Fibroblast of lung (primary cell): ENCODE results near the gene POTEM. TPM values are rescaled to one million over a fixed set of nuclear protein-coding genes. Genes with fewer than 3 reads are reported as not detected.
"Not testable (repeated sequence)": the region's sequence is repeated elsewhere in the genome, so short reads cannot be mapped to it uniquely, and the experiment has no call there.

Experiments used
- DNase-seq, 2 donors: peaks; one replicate each; pipeline versions ENCODE4 v3.0.0 to v3.0.0-alpha.2; 2010; ENCODE audit warnings: low read depth in 2 of 2
- H2AFZ ChIP-seq: 2 replicates; pipeline ENCODE4 v1.5.1; 2012; ENCODE audit warnings: low read length, control low read depth, inconsistent platforms
- H3K27ac ChIP-seq: 2 replicates; pipeline ENCODE4 v1.5.1; 2011; ENCODE audit warnings: low read length, control low read depth; ENCODE audit not compliant: insufficient read depth
- H3K27me3 ChIP-seq: 2 replicates; pipeline ENCODE4 v1.5.1; 2011; ENCODE audit warnings: mild to moderate bottlenecking, low read length; ENCODE audit not compliant: control insufficient read depth, insufficient read depth
- H3K36me3 ChIP-seq: 2 replicates; pipeline ENCODE4 v1.5.1; 2011; ENCODE audit warnings: low read length; ENCODE audit not compliant: control insufficient read depth, insufficient read depth
- H3K4me1 ChIP-seq: 2 replicates; pipeline ENCODE4 v1.5.1; 2011; ENCODE audit warnings: low read length; ENCODE audit not compliant: control insufficient read depth, insufficient read depth; ENCODE audit errors: extremely low read depth
- H3K4me2 ChIP-seq: 2 replicates; pipeline ENCODE4 v1.5.1; 2011; ENCODE audit warnings: low read length, control low read depth; ENCODE audit not compliant: insufficient read depth; ENCODE audit errors: extremely low read depth
- H3K4me3 ChIP-seq, 4 experiments: fragments of 200-600 bp in 1 of 4; sonication (generic) in 1 of 4; replicated peaks in 1 of 4; 2 replicates each; pipeline ENCODE4 v1.5.1; 2011 to 2016; ENCODE audit warnings: low read length in 4 of 4, low read depth in 3 of 4, mild to moderate bottlenecking in 3 of 4, control low read depth in 2 of 4, inconsistent platforms in 1 of 4, mixed read lengths in 1 of 4; ENCODE audit not compliant: insufficient read depth in 1 of 4; ENCODE audit errors: control extremely low read depth in 1 of 4
- H3K79me2 ChIP-seq: 2 replicates; pipeline ENCODE4 v1.5.1; 2012; ENCODE audit warnings: mild to moderate bottlenecking, low read length, inconsistent platforms; ENCODE audit not compliant: control insufficient read depth, insufficient read depth
- H3K9ac ChIP-seq: 2 replicates; pipeline ENCODE4 v1.5.1; 2011; ENCODE audit warnings: mild to moderate bottlenecking, low read length, control low read depth; ENCODE audit not compliant: insufficient read depth
- H3K9me3 ChIP-seq: 2 replicates; pipeline ENCODE4 v1.5.1; 2012; ENCODE audit warnings: low read depth, low read length; ENCODE audit not compliant: control insufficient read depth, insufficient read depth
- H4K20me1 ChIP-seq: 2 replicates; pipeline ENCODE4 v1.5.1; 2011; ENCODE audit warnings: low read length; ENCODE audit not compliant: control insufficient read depth, insufficient read depth; ENCODE audit errors: extremely low read depth
- polyA plus RNA-seq, 2 donors: library from polyadenylated mRNA; depleted of rRNA in 1 of 2; stranded (reverse) in 1 of 2; unstranded in 1 of 2; fragments of >200 nt; gene quantifications; 2 replicates each; pipeline ENCODE4 v1.2.1, GENCODE V29; 2011 to 2012; ENCODE audit warnings: missing spikeins in 1 of 2
- total RNA-seq: library from RNA; depleted of rRNA; stranded (reverse); fragments of >200 nt; gene quantifications from 2 replicates; pipeline ENCODE4 v1.2.1, GENCODE V29; 2014

POTEM gene
- total and polyA plus RNA-seq, 2 donors (not counting 1 experiment from before 2014, with no cell fraction given): not detected

GRCh38 chr14:19027895-19028294 is 60.7 kb downstream of the POTEM start:
- not testable (repeated sequence) for H3K4me1 ChIP-seq, H4K20me1 ChIP-seq, H3K9ac ChIP-seq, H3K4me2 ChIP-seq, DNase-seq, H3K4me3 ChIP-seq, H3K27me3 ChIP-seq, H3K36me3 ChIP-seq, H3K9me3 ChIP-seq, H3K27ac ChIP-seq, H3K79me2 ChIP-seq, H2AFZ ChIP-seq

- not testable (repeated sequence) for DNase-seq, H3K4me2 ChIP-seq, H4K20me1 ChIP-seq, H3K36me3 ChIP-seq, H3K4me3 ChIP-seq, H2AFZ ChIP-seq, H3K27ac ChIP-seq, H3K79me2 ChIP-seq, H3K9ac ChIP-seq, H3K4me1 ChIP-seq, H3K27me3 ChIP-seq, H3K9me3 ChIP-seq
Measured at GRCh38 chr14:19036811-19037382, 69.7 kb downstream of the POTEM start.

- not testable (repeated sequence) for H3K27ac ChIP-seq, H3K4me1 ChIP-seq, DNase-seq, H3K4me2 ChIP-seq, H2AFZ ChIP-seq, H3K79me2 ChIP-seq, H3K36me3 ChIP-seq, H3K9me3 ChIP-seq, H3K27me3 ChIP-seq, H3K9ac ChIP-seq, H4K20me1 ChIP-seq, H3K4me3 ChIP-seq
Measured at GRCh38 chr14:19038060-19038664, 70.9 kb downstream of the POTEM start.

GRCh38 chr14:19038785-19039184 is 71.6 kb downstream of the POTEM start:
- H4K20me1 ChIP-seq, DNase-seq, H3K27me3 ChIP-seq, H3K4me2 ChIP-seq, H3K9ac ChIP-seq, H3K36me3 ChIP-seq, H3K9me3 ChIP-seq, H3K27ac ChIP-seq, H3K79me2 ChIP-seq, H2AFZ ChIP-seq, H3K4me1 ChIP-seq, H3K4me3 ChIP-seq: not testable (repeated sequence)

GRCh38 chr14:19043384-19043783 is 76.2 kb downstream of the POTEM start:
- not testable (repeated sequence) for H3K36me3 ChIP-seq, H3K27me3 ChIP-seq, H3K9ac ChIP-seq, DNase-seq, H4K20me1 ChIP-seq, H3K9me3 ChIP-seq, H3K79me2 ChIP-seq, H3K4me1 ChIP-seq, H3K27ac ChIP-seq, H2AFZ ChIP-seq, H3K4me2 ChIP-seq, H3K4me3 ChIP-seq
